GM19438 (cell line): ENCODE measurements around the gene BBIP1.
"Not testable (repeated sequence)": the region's sequence is repeated elsewhere in the genome, so short reads cannot be mapped to it uniquely, and the experiment has no call there.

ENCODE experiments used
- ATAC-seq: cut with Tn5 transposase; IDR thresholded peaks from one replicate; pipeline ENCODE4 v1.9.1; 2021; ENCODE audit warnings: low read depth; ENCODE audit not compliant: unreplicated experiment

The BBIP1 gene

GRCh38 chr10:110923856-110924493 lies 5.0 kb upstream of the BBIP1 start:
- no peak for ATAC-seq

GRCh38 chr10:110919971-110920881 lies 1.2 kb upstream of the BBIP1 start:
- ATAC-seq = peak; percentile 25

- ATAC-seq = no peak
These were observed 460 bp upstream of the BBIP1 start, which contains the start of gene SHOC2 for GRCh38 chr10:110919349-110919931. Gene SHOC2, plus strand, starts transcription at chr10:110919604. Its CDS starts 44,755 bp downstream, at chr10:110964359.

GRCh38 chr10:110918269-110918642 lies 724 bp downstream of the BBIP1 start:
- no peak for ATAC-seq

GRCh38 chr10:110916554-110917346 lies 2.2 kb downstream of the BBIP1 start:
- no peak for ATAC-seq

- not testable (repeated sequence) for ATAC-seq
These were observed 3.4 kb downstream of the BBIP1 start for GRCh38 chr10:110915600-110915999.

- no peak for ATAC-seq
These were observed 3.9 kb downstream of the BBIP1 start for GRCh38 chr10:110915035-110915434.

- ATAC-seq = no peak
These were observed 4.5 kb downstream of the BBIP1 start for GRCh38 chr10:110914431-110914830.

GRCh38 chr10:110912374-110912773 lies 6.6 kb downstream of the BBIP1 start:
- ATAC-seq = no peak

- ATAC-seq = no peak
These were observed 8.8 kb downstream of the BBIP1 start for GRCh38 chr10:110910138-110910537.

GRCh38 chr10:110903280-110904278 lies 15.4 kb downstream of the BBIP1 start:
- no peak for ATAC-seq

- ATAC-seq = no peak
These were observed 16.8 kb downstream of the BBIP1 start for GRCh38 chr10:110901954-110902819.

GRCh38 chr10:110900983-110901382 lies 18.0 kb downstream of the BBIP1 start:
- ATAC-seq = no peak

GRCh38 chr10:110898391-110898790 lies 20.6 kb downstream of the BBIP1 start:
- no peak for ATAC-seq

- ATAC-seq = no peak
These were observed 21.8 kb downstream of the BBIP1 start for GRCh38 chr10:110897184-110897583.

- ATAC-seq = no peak
These were observed 25.3 kb downstream of the BBIP1 start for GRCh38 chr10:110893559-110894179.

- no peak for ATAC-seq
These were observed 26.2 kb downstream of the BBIP1 start for GRCh38 chr10:110892602-110893288.
